Omental fat pad (tissue), 4 donors: Measurements from ENCODE around the gene MC1R. TPM values are rescaled to one million over a fixed set of nuclear protein-coding genes. Genes with fewer than 3 reads are reported as not detected.

ENCODE experiments used
- ATAC-seq: fragments of 150-250 bp; one replicate; pipeline ENCODE4 v1.9.1; 2016; ENCODE audit warnings: mild to moderate bottlenecking, moderate library complexity; ENCODE audit not compliant: low FRiP score
- DNase-seq: peaks from one replicate; pipeline ENCODE4 v3.0.0-alpha.2; 2019; ENCODE audit warnings: low spot score
- total RNA-seq, 4 donors: library from RNA; depleted of rRNA; stranded (reverse); fragments of >200 nt; gene quantifications; one replicate each; pipeline ENCODE4 v1.1.0, GENCODE V29; 2016
- TF ChIP-seq, protein P1 (sequence below), 3 donors: fragments of 450-650 bp; IDR thresholded peaks; one replicate each; pipeline ENCODE4 v1.5.1; 2016 to 2017; ENCODE audit warnings: antibody characterized with exemption in 3 of 3, mild to moderate bottlenecking in 3 of 3, moderate library complexity in 2 of 3

MC1R gene
- total RNA-seq, 4 donors from 2014 or later = 2.5 to 7.4 (median 6.0) TPM

DNA sequence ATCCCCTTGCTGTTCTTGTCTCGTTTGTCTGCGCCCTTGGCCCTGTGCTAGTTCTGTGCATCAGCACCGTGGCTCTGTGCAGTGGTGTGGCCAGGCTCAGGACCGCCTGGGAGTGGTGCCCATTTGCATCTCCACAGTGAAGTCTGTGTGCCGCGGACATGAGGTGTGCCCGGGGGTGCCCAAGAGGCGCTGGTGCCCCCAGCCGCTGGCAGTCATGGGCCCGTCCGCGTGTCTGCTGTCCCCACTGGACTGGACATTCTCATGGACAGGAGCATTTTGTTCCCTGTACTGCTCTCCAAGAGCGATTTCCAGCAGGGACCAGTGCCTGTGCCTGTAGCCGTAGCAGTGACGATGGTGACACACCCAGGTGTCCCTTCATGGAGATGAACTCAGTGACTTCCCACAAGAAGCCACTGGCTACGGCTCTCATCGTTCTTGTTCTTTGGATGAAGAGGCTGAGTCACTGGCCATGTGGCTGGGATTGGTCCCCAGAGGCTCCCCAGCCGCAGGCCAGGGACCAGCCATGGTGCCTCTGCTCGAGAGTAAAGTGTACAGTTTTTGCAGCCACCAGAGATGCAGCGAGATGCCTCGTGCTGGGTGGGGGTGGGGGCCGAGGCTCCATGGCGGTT lies 13.0 kb upstream of the MC1R start:
- DNase-seq (no peak), ATAC-seq (no peak)
- TF ChIP-seq, protein P1, sequence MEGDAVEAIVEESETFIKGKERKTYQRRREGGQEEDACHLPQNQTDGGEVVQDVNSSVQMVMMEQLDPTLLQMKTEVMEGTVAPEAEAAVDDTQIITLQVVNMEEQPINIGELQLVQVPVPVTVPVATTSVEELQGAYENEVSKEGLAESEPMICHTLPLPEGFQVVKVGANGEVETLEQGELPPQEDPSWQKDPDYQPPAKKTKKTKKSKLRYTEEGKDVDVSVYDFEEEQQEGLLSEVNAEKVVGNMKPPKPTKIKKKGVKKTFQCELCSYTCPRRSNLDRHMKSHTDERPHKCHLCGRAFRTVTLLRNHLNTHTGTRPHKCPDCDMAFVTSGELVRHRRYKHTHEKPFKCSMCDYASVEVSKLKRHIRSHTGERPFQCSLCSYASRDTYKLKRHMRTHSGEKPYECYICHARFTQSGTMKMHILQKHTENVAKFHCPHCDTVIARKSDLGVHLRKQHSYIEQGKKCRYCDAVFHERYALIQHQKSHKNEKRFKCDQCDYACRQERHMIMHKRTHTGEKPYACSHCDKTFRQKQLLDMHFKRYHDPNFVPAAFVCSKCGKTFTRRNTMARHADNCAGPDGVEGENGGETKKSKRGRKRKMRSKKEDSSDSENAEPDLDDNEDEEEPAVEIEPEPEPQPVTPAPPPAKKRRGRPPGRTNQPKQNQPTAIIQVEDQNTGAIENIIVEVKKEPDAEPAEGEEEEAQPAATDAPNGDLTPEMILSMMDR (IDR thresholded peaks at IDR 0.05) = no peak

DNA sequence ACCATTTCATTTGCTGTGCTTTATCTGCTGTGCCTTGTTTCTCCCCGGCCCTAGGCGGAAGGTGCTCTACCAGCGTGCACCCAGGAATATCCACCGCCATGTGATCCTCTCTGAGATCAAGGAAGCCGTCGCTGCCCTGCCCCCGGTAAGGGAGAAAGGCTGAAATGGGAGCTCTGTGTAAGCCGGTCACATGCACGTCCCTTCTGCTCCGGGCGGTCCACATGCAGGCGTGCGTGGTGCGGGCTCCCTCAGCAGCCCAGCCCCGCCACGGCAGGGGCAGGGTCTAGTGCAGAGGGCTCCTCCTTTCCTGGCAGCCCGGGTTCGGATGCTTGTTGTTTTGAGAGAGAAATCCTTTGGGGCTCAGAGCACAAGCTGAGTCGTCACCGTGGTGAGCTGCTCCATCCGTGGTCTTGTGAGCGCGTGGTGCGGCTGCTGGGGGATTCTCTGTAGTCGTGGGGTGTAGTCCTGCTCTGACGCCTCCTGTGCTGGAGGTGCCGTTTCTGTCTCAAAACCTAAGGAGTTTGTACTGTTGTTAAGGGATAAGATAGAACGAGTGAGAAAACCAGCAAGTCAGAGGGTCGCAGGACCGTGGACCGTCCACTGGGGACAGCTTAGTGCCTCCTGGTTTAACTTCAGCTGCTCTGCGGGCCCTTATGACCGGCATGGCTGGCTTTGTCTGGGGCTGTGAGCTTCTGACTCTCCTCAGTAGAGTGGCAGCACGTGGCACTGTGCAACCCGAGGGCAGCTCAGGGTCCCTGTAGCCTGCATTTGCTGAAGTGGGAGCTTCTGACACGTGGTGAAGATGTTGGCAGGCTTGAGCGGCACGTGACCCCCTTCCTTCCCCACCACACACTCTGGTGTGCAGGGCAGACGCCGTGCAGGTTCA lies 12.3 kb upstream of the MC1R start:
- TF ChIP-seq, protein P1 (IDR thresholded peaks at IDR 0.05) = no peak
- ATAC-seq (no peak), DNase-seq (no peak)

DNA sequence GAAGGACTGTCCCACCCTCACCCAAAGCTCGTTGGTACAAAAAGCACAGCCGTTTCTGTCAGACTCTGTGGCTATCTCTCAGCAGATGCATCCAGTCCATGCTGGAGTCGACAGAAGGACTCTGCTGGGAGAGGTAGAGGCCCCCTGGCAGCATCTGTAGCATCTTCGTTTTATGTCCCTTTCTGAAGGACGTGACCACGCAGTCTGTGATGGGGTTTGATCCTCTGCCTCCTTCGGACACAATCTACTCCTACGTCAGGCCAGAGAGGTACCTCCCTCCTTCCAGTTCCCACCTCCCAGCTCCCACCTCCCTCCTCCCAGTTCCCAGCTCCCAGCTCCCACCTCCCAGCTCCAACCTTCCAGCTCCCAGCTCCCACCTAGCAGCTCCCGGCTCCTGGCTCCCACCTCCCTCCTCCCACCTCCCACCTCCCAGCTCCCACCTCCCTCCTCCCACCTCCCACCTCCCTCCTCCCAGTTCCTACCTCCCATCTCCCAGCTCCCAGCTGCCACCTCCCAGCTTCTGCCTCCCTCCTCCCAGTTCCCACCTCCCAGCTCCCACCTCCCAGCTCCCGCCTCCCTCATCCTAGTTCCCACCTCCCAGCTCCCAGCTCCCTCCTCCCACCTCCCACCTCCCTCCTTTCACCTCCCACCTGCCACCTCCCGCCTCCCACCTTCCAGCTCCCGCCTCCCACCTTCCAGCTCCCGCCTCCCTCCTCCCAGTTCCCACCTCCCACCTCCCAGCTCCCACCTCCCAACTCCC lies 11.4 kb upstream of the MC1R start:
- TF ChIP-seq, protein P1 (IDR thresholded peaks at IDR 0.05) = no peak
- no peak for DNase-seq
- no peak for ATAC-seq

DNA sequence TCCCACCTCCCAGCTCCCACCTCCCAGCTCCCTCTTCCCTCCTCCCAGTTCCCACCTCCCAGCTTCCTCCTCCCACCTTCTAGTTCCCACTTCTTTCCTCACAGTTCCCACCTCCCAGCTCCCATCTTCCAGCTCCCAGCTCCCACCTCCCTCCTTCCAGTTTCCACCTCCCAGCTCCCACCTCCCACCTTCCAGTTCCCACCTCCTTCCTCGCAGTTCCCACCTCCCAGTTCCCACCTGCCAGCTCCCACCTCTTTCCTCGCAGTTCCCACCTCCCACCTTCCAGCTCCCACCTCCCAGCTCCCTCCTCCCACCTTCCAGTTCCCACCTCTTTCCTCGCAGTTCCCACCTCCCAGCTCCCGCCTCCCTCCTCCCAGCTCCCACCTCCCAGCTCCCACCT lies 10.4 kb upstream of the MC1R start:
- TF ChIP-seq, protein P1 (IDR thresholded peaks at IDR 0.05) = no peak
- no peak for DNase-seq
- ATAC-seq = no peak

DNA sequence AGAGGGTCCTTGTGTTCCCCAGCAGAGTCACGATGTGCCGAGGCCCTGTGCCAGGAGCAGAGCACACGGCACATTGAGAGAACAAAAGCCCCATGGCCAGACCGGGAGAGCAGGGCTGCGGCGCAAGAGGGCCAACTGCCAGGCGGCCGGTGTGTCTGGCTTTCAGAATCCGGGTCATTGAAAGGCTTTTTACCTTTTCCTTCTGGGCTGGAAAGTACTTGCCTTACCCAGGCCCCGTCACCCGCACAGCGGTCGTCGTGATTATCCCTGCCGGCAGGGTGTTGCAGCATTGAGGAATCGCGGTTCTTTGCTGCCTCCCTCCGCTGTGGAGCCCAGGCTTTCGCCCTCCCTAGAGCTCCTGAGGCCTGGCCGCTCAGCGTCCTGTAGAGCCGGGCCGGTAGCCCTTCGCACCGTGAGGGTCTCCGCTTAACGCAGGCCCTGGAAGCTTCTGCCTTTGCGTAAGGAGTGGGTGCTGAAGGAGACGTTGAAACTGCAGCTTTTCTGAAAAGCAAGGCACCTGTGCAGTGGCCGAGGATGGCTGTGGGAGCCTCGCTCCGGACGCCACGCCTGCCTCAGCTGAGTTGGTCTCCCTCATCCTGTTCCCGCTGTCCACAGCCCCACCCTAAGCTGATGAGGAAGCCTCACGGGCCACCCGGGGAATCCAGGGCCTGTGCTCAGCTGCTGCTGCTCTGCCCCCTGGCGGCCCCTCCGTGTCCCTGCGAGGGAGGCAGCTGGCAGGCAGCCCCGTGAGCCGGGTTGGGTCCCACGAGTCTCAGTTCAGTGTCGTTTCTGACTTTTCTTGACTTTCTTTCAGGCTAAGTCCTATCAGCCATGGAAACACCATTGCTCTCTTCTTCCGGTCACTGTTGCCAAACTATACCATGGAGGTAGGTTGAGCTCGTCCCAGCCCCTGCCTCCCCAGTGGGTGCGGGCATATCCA lies 8.6 kb upstream of the MC1R start:
- ATAC-seq = peak; percentile 77
- DNase-seq = peak; percentile 41
- TF ChIP-seq, protein P1 (IDR thresholded peaks at IDR 0.05) = peak in 1 of 3 donors; percentile 49

DNA sequence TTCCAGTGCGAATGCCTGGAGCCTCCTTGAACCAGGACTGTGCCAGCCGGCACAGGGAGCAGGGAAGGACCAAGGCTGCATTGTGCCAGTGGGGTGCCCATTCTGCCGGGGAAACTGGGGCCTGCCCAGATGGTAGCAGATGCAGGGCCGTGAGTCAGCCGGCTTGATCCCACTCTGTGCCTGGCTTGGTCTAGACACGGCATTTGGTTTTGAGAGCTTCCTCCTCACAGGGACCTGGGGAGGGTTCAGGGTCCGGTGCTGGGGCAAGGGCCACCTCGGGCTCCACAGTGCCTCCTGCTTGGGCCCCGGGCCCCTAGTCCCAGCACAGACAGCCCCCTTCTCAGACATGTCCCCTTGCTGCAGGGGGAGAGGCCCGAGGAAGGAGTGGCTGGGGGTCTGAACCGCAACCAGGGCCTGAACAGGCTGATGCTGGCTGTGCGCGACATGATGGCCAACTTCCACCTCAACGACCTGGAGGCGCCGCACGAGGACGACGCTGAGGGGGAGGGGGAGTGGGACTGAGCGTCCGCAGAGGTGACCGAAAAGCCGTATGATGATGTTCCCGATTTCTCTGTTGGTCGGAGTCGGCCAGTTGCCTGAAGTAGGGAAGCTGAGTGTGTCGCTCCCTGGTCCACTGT lies 7.8 kb upstream of the MC1R start:
- DNase-seq = no peak
- ATAC-seq = peak; percentile 2
- TF ChIP-seq, protein P1 (IDR thresholded peaks at IDR 0.05) = no peak
